ENCODE data around the gene TP53TG5.

The TP53TG5 gene

GRCh38 chr20:45409521-45410272 lies 31.6 kb upstream of the TP53TG5 start:
- TF ChIP-seq GATA3 (IDR thresholded peaks at IDR 0.05; ENCODE audit: low read depth, low read length) (no peak), GATA2 (IDR thresholded peaks at IDR 0.05; ENCODE audit: low read depth, low read length) (no peak)

- TF ChIP-seq GATA3 (IDR thresholded peaks at IDR 0.05; ENCODE audit: low read depth, low read length) (no peak), GATA2 (IDR thresholded peaks at IDR 0.05; ENCODE audit: low read depth, low read length) (no peak)
Measured at GRCh38 chr20:45408646-45409213, 30.6 kb upstream of the TP53TG5 start.

- no peak for TF ChIP-seq GATA2 (IDR thresholded peaks at IDR 0.05; ENCODE audit: low read depth, low read length)
- no peak for TF ChIP-seq GATA3 (IDR thresholded peaks at IDR 0.05; ENCODE audit: low read depth, low read length)
Measured at GRCh38 chr20:45407783-45408645, 29.9 kb upstream of the TP53TG5 start, which contains the start of gene DBNDD2. DBNDD2 (plus strand) TSS chr20:45408289; CDS start chr20:45408468, 179 bp downstream.

DNA sequence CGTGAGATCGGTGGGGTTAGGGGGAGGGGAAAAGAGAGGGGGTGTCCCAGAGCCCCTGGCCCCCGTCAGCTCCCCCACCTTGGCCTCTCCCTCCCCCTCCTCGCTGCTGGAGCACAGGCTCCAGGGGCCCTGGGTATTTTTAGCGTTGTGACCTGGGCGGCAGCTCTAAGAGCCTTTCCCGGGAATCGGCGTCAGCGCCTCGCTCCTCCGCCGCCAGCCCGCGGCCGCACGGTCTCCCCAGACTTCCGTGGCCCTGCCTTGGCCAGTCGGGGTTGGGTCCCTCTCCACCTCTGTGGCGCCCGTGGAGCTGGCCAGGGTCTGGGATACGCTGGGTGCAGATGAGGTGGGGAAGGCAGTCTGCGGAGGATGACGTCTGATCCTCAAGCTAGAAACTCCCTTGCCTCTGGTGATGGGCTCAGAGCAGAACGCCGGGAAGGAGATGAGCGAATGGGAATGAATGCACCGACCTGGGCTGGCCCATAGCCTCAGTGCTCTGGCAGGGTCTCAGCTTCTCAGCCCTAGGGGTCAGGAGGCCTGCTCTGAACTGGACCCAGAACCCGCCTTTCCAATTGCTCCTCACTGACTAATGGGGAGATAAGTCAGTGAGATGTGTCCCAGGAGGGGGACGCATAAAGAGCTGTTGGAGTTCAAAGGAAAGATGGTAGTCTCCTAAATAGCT lies 29.1 kb upstream of the TP53TG5 start:
- TF ChIP-seq GATA3 (IDR thresholded peaks at IDR 0.05; ENCODE audit: low read depth, low read length) (no peak), GATA2 (IDR thresholded peaks at IDR 0.05; ENCODE audit: low read depth, low read length) (no peak)

DNA sequence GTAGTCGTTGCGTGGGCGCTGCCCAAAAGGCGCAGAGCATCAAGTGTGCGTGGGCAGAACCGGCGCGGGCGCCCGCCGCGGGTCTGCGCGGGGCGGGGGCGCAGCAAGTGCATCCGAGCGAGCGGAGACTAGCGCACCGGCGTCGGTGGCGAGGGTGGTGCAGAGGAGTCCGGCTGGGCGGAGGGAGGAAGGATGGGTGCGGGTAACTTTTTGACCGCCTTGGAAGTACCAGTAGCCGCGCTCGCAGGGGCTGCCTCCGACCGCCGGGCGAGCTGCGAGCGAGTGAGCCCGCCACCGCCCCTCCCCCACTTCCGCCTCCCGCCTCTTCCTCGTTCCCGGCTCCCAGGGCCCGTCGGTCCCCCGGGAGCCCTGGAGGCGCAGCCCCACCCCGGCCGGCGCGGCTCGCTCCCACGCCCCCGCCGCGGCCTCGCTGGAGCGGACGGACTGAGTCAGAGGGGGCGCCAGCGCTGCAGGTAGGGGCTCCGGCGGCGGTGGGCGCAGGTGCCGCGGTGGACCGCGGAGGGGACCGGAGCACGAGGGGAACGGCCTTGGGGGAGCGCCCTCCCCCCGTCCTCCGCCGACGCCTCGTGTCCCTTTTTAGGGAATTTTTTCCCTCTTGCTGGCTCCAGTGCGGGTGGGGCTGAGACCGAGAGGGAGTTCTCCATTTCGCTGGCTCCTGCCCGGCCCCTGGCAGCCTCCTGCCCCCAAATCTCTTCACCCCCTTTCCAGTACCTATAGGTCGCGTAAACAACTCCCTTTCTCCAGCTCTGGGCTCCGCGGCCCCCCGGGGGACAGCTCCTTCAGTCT lies 28.3 kb upstream of the TP53TG5 start:
- TF ChIP-seq GATA3 (IDR thresholded peaks at IDR 0.05; ENCODE audit: low read depth, low read length) (no peak), GATA2 (IDR thresholded peaks at IDR 0.05; ENCODE audit: low read depth, low read length) (no peak)

DNA sequence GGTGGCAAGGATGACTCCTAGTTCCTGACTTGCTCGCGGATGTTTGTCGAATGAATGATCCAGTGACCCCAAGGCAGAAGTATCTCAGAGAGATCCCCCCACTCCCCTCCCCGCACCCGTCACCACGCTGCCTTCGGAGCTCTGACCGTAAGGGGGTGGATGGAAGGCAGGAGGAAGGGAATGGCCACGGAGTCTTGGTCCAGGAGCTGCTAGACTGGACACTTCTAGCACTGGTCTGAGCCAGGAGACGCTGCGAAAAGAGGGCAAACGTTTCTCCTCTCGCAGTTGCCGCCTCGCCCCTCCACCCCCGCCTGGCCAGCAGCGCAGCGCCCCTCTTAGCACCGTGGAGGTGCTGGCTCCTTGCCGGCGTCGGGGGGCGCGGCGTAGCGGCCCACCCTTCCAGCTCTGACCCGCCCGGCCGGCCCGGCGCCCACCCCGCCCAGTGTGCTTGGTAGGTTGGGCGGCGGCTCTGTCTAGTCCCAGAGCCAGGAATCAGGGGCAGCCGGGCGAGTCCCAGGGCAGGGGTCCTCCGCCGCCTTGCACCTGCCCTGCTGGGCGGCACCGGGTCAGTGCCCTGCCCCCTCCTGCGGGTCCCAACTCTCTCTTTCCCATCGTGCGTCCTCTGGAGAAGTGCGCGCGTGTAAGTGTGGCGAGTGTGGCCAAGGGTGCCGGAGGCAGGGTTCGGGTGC lies 27.6 kb upstream of the TP53TG5 start:
- no peak for TF ChIP-seq GATA3 (IDR thresholded peaks at IDR 0.05; ENCODE audit: low read depth, low read length)
- TF ChIP-seq GATA2 (IDR thresholded peaks at IDR 0.05; ENCODE audit: low read depth, low read length): no peak

DNA sequence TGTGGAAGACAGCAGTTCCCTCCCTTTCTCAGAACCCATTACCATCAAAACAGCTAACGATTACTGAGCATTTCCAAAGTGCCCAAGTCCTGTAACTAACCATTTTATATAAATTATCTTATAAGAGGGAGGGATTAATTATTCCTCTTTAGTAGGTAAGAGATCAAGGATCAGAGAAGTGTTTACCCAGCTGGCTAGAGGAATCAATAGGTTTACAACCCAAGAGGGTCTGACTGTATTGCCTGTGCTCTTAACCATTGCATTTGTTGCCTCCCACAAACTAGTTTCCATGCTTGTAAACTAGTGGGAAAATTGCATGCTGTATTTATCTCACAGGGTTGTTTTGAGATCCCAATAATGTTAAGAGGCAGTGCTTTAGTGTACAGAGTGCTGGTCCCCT lies 26.3 kb upstream of the TP53TG5 start:
- TF ChIP-seq GATA3 (IDR thresholded peaks at IDR 0.05; ENCODE audit: low read depth, low read length): no peak
- no peak for TF ChIP-seq GATA2 (IDR thresholded peaks at IDR 0.05; ENCODE audit: low read depth, low read length)

- TF ChIP-seq GATA3 (IDR thresholded peaks at IDR 0.05; ENCODE audit: low read depth, low read length) (no peak), GATA2 (IDR thresholded peaks at IDR 0.05; ENCODE audit: low read depth, low read length) (no peak)
Measured at GRCh38 chr20:45402946-45403345, 24.8 kb upstream of the TP53TG5 start.

- TF ChIP-seq GATA3 (IDR thresholded peaks at IDR 0.05; ENCODE audit: low read depth, low read length) (no peak), GATA2 (IDR thresholded peaks at IDR 0.05; ENCODE audit: low read depth, low read length) (no peak)
Measured at GRCh38 chr20:45400346-45401031, 22.4 kb upstream of the TP53TG5 start.

- TF ChIP-seq GATA3 (IDR thresholded peaks at IDR 0.05; ENCODE audit: low read depth, low read length): no peak
- TF ChIP-seq GATA2 (IDR thresholded peaks at IDR 0.05; ENCODE audit: low read depth, low read length): no peak
Measured at GRCh38 chr20:45399018-45399417, 20.9 kb upstream of the TP53TG5 start.

DNA sequence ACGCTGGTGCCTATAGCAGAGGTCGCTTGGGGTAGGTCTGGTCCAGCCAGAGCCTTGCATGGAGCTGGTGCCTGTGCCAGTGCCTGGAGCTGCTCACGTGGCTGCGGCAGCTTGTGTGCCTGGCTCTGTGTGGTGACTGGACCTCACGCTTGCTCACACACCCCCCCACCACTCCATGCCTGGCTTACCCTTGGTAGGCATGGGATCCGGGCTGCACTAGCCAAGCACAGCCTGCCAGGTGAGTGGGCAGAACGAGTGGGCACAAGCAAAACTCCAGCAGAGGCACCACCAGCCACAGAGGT lies 16.9 kb upstream of the TP53TG5 start:
- no peak for TF ChIP-seq GATA2 (IDR thresholded peaks at IDR 0.05; ENCODE audit: low read depth, low read length)
- TF ChIP-seq GATA3 (IDR thresholded peaks at IDR 0.05; ENCODE audit: low read depth, low read length): no peak

Data from SH-SY5Y (cell line).